Measurements from ENCODE around the gene PRRX2.

Gene PRRX2

DNA sequence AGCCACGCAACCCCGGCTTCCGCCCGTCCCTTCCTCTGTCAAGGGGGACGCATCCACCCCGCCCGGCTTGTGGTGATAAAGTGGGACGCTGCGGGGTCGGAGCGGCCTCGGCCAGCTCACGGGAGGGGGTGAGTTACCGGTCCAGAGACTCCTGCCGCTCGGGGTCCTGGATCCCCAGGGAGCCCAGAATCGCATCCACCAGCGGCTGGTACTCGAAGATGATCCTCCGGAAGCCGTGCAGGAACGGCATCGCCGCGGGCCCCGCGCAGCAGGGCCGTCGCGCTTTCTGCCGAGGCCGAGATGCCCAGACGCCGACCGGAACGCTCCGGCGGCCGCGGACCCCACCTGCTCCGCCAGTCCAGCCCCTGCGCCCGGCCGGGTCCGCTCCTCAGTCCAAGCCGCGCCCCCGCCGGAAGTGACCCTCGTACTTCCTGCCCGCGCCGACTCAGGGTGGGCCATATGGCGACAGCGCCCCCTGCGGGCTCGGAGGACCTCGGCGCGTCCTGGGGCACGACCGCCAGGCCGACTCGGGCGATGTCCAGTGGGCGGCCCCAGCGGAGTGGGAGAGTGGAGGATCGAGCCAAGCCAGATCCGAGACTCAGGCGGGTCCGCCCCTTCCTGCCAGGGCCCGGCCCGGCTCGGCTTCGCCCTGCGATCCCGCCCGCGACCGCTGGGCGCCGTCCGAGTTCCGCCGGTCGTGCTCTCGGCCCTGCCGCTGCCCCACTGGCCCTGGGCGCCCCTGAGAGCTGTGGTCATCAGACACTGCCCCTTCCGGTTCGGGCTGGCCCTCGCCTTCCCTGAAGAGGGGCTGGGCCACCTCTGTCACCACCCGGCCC is 23.5 kb upstream of the PRRX2 start, which contains the start of gene ASB6:
ASB6 (minus strand) TSS at position 402 of the 836 bp plus-strand sequence; CDS start at position 250, 152 bp downstream.
- H3K4me3 ChIP-seq (ENCODE audit: low read depth, low read length): peak within 1 kb of the TSS; percentile 99
- DNase-seq (ENCODE audit: low read depth): peak; percentile 74
- TF ChIP-seq, protein P1, sequence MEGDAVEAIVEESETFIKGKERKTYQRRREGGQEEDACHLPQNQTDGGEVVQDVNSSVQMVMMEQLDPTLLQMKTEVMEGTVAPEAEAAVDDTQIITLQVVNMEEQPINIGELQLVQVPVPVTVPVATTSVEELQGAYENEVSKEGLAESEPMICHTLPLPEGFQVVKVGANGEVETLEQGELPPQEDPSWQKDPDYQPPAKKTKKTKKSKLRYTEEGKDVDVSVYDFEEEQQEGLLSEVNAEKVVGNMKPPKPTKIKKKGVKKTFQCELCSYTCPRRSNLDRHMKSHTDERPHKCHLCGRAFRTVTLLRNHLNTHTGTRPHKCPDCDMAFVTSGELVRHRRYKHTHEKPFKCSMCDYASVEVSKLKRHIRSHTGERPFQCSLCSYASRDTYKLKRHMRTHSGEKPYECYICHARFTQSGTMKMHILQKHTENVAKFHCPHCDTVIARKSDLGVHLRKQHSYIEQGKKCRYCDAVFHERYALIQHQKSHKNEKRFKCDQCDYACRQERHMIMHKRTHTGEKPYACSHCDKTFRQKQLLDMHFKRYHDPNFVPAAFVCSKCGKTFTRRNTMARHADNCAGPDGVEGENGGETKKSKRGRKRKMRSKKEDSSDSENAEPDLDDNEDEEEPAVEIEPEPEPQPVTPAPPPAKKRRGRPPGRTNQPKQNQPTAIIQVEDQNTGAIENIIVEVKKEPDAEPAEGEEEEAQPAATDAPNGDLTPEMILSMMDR (IDR thresholded peaks at IDR 0.05; ENCODE audit: low read depth, low read length, missing control alignments): peak; percentile 85

DNA sequence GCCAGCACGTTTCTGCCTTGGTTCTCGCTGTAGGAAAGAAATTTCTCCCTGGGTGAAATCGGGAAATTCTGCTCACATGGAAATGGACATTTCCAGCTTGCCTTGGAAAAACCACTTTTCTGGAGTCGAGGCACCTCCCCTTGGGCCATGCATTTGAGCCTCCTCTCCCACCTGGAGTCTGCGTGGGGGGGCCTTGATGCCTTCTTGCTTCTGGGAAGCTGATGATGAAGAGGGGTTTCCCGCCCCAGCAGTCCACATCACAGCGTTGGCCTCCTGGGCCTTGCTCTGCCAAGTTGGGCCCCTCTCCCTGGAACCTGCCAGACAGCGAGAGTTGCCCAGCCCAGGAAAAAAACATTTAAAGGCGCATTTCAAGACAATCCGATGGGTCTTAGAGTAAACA is 21.7 kb upstream of the PRRX2 start:
- no peak overlapping the region for H3K4me3 ChIP-seq (ENCODE audit: low read depth, low read length)
- TF ChIP-seq, protein P1 (IDR thresholded peaks at IDR 0.05; ENCODE audit: low read depth, low read length, missing control alignments): no peak
- no peak for DNase-seq (ENCODE audit: low read depth)

DNA sequence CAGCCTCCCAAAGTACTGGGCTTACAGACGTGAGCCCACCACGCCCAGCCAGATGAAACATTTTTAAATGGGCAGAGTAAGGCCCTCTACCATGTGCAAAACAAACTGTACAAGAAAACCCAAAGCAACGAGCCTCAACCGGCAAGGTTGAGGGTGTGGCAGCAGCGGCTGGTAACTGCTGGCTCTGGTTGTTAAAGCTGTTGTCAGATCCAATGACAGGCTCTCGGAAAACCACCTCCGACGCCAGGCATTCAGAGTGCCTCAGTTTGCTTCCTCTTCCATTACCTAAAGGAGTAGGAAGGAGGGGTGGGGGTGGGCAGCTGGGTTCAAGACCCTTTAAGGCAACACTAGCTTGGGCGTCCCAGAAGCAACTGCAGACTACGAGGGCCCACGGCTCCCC is 21.1 kb upstream of the PRRX2 start:
- H3K4me3 ChIP-seq (ENCODE audit: low read depth, low read length): no peak overlapping the region
- no peak for DNase-seq (ENCODE audit: low read depth)
- TF ChIP-seq, protein P1 (IDR thresholded peaks at IDR 0.05; ENCODE audit: low read depth, low read length, missing control alignments): no peak

- H3K4me3 ChIP-seq (ENCODE audit: low read depth, low read length): no peak overlapping the region
- TF ChIP-seq, protein P1 (IDR thresholded peaks at IDR 0.05; ENCODE audit: low read depth, low read length, missing control alignments): no peak
- no peak for DNase-seq (ENCODE audit: low read depth)
Measured at GRCh38 chr9:129644902-129645301, 20.5 kb upstream of the PRRX2 start.

- no peak for DNase-seq (ENCODE audit: low read depth)
- H3K4me3 ChIP-seq (ENCODE audit: low read depth, low read length): no peak overlapping the region
- TF ChIP-seq, protein P1 (IDR thresholded peaks at IDR 0.05; ENCODE audit: low read depth, low read length, missing control alignments): no peak
Measured at GRCh38 chr9:129646252-129646651, 19.2 kb upstream of the PRRX2 start.

GRCh38 chr9:129646654-129647053 is 18.8 kb upstream of the PRRX2 start:
- no peak for DNase-seq (ENCODE audit: low read depth)
- no peak overlapping the region for H3K4me3 ChIP-seq (ENCODE audit: low read depth, low read length)
- TF ChIP-seq, protein P1 (IDR thresholded peaks at IDR 0.05; ENCODE audit: low read depth, low read length, missing control alignments): no peak

DNA sequence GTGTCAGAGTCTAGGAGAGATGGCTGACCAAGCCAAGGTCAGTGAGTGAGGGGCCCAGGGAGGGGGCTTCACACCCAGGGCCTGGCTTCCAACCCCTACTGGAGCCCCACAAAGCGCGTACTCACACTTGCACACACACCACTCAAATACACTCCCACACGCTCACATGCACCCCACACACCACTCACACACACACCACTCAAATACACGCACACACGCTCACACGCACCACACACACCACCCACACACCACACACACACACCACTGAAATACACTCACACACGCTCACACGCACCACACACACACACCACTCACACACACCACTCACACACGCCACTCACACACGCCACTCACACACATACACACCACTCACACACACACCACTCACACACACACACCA is 17.8 kb upstream of the PRRX2 start:
- TF ChIP-seq, protein P1 (IDR thresholded peaks at IDR 0.05; ENCODE audit: low read depth, low read length, missing control alignments): no peak

More for the DNA sequence above, 17.8 kb upstream of the PRRX2 start:
- H3K4me3 ChIP-seq (ENCODE audit: low read depth, low read length): no peak overlapping the region
- no peak for DNase-seq (ENCODE audit: low read depth)

All from GM12864 (cell line).